ENCODE data around the gene KLHL2.

DNA sequence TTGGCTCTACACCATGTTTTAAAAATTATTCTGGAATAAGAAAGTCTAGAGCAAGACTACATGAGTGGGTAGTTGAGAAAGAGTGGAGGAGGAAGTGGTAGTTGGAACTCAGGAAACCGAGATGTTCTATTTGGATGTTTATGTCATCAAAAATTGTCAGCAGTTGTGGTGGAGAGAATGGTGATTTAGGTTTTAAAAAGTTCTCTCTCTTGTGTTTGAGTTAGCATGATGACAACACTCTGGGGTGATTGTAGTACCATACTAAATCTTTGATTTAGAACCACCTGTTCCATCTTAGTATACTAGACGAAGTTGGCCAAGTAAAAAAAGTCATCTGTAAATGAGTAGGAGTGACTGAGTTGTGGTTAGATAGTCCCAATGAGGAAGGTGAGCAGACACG is 40.7 kb downstream of the KLHL2 start:
- no peak for TF ChIP-seq POLR2A (IDR thresholded peaks at IDR 0.05; ENCODE audit: low read depth, low read length)
- TF ChIP-seq CTCF (IDR thresholded peaks at IDR 0.05; ENCODE audit: extremely low read depth in 1 of 2, insufficient read depth in 1 of 2, low read depth in 1 of 2, low read length in 2 of 2), result no peak
- TF ChIP-seq EZH2 (IDR thresholded peaks at IDR 0.05; ENCODE audit: borderline replicate concordance, low read depth, low read length, severe bottlenecking), result no peak

Measured in endothelial cell of umbilical vein (primary cell).